Ishikawa (cell line): Measurements from ENCODE around the gene FDPS.

Experiments
- CEBPB ChIP-seq: IDR thresholded peaks from 2 replicates; pipeline ENCODE4 v1.6.1; 2012
- CREB1 ChIP-seq: IDR thresholded peaks from 2 replicates; pipeline ENCODE4 v1.6.1; 2012; ENCODE audit warnings: low read depth
- EGR1 ChIP-seq: IDR thresholded peaks from 2 replicates; pipeline ENCODE4 v1.6.1; 2012
- EP300 ChIP-seq: IDR thresholded peaks from 2 replicates; pipeline ENCODE4 v1.6.1; 2012; ENCODE audit warnings: borderline replicate concordance
- FOXM1 ChIP-seq: IDR thresholded peaks from 2 replicates; pipeline ENCODE4 v1.6.1; 2012; ENCODE audit warnings: low read depth, borderline replicate concordance
- MAX ChIP-seq: IDR thresholded peaks from 2 replicates; pipeline ENCODE4 v1.6.1; 2012
- NFIC ChIP-seq: IDR thresholded peaks from 2 replicates; pipeline ENCODE4 v1.6.1; 2012
- RAD21 ChIP-seq: IDR thresholded peaks from 2 replicates; pipeline ENCODE4 v1.6.1; 2012; ENCODE audit warnings: low read depth
- TAF1 ChIP-seq: IDR thresholded peaks from 2 replicates; pipeline ENCODE4 v1.6.1; 2012; ENCODE audit warnings: low read depth, mild to moderate bottlenecking
- TCF12 ChIP-seq: IDR thresholded peaks from 2 replicates; pipeline ENCODE4 v1.6.1; 2012; ENCODE audit warnings: low read depth
- TEAD4 ChIP-seq: IDR thresholded peaks from 2 replicates; pipeline ENCODE4 v1.6.1; 2012
- YY1 ChIP-seq: IDR thresholded peaks from 2 replicates; pipeline ENCODE4 v1.6.1; 2012; ENCODE audit warnings: low read depth
- ZBTB7A ChIP-seq: IDR thresholded peaks from 2 replicates; pipeline ENCODE4 v1.6.1; 2012; ENCODE audit warnings: low read depth
- TF ChIP-seq, protein P1 (sequence below): IDR thresholded peaks from 2 replicates; pipeline ENCODE4 v1.6.1; 2012; ENCODE audit warnings: low read depth, mild to moderate bottlenecking
- TF ChIP-seq, protein P2 (sequence below): IDR thresholded peaks from 2 replicates; pipeline ENCODE4 v1.6.1; 2012

Gene FDPS

GRCh38 chr1:155308493-155309422 is at the start of gene FDPS:
Gene FDPS (plus strand): TSS chr1:155308866. CDS start chr1:155309790, 924 bp downstream.
- TF ChIP-seq, protein P1, sequence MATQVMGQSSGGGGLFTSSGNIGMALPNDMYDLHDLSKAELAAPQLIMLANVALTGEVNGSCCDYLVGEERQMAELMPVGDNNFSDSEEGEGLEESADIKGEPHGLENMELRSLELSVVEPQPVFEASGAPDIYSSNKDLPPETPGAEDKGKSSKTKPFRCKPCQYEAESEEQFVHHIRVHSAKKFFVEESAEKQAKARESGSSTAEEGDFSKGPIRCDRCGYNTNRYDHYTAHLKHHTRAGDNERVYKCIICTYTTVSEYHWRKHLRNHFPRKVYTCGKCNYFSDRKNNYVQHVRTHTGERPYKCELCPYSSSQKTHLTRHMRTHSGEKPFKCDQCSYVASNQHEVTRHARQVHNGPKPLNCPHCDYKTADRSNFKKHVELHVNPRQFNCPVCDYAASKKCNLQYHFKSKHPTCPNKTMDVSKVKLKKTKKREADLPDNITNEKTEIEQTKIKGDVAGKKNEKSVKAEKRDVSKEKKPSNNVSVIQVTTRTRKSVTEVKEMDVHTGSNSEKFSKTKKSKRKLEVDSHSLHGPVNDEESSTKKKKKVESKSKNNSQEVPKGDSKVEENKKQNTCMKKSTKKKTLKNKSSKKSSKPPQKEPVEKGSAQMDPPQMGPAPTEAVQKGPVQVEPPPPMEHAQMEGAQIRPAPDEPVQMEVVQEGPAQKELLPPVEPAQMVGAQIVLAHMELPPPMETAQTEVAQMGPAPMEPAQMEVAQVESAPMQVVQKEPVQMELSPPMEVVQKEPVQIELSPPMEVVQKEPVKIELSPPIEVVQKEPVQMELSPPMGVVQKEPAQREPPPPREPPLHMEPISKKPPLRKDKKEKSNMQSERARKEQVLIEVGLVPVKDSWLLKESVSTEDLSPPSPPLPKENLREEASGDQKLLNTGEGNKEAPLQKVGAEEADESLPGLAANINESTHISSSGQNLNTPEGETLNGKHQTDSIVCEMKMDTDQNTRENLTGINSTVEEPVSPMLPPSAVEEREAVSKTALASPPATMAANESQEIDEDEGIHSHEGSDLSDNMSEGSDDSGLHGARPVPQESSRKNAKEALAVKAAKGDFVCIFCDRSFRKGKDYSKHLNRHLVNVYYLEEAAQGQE: 0 out of 2 replicates have a peak, but pooled peaks have one; percentile 19
- no peak for TF ChIP-seq ZBTB7A
- TF ChIP-seq YY1: peak; percentile 62; the same call in 1 of the 2 replicates
- no peak for TF ChIP-seq RAD21
- peak; percentile 74 for TF ChIP-seq TCF12
- peak; percentile 51; the same call in 1 of the 2 replicates for TF ChIP-seq EP300
- peak; percentile 87 for TF ChIP-seq MAX
- TF ChIP-seq NFIC: peak; percentile 54
- no peak for TF ChIP-seq CEBPB
- TF ChIP-seq, protein P2, sequence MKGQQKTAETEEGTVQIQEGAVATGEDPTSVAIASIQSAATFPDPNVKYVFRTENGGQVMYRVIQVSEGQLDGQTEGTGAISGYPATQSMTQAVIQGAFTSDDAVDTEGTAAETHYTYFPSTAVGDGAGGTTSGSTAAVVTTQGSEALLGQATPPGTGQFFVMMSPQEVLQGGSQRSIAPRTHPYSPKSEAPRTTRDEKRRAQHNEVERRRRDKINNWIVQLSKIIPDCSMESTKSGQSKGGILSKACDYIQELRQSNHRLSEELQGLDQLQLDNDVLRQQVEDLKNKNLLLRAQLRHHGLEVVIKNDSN: peak; percentile 88
- TF ChIP-seq CREB1: peak; percentile 94
- 0 out of 2 replicates have a peak, but pooled peaks have one; percentile 8 for TF ChIP-seq FOXM1
- TF ChIP-seq TAF1: peak; percentile 83

DNA sequence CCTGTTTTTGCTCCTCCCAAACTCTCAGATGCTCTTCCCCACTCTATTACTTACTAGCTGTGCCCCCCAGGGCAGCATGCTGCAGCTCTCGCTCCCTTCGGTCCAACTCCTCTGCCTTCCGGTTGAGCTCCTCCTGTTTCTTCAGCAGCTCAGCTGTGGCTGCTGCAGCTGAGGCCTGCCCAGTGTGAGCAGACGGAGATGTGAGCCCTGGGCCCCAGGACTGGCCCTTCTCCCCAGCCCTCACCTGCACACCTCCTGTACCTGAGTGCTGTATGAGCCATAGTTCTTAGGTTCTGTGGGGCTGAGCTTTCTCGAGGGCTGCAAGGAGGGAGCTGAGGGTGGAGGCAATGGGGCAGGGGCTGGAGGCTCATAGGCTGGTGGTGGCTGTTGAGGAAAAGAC is 48.4 kb upstream of the FDPS start:
- no peak for TF ChIP-seq TEAD4

GRCh38 chr1:155261493-155261851 is 47.2 kb upstream of the FDPS start:
- TF ChIP-seq, protein P2: no peak
- TF ChIP-seq TEAD4 (no peak), YY1 (no peak)

DNA sequence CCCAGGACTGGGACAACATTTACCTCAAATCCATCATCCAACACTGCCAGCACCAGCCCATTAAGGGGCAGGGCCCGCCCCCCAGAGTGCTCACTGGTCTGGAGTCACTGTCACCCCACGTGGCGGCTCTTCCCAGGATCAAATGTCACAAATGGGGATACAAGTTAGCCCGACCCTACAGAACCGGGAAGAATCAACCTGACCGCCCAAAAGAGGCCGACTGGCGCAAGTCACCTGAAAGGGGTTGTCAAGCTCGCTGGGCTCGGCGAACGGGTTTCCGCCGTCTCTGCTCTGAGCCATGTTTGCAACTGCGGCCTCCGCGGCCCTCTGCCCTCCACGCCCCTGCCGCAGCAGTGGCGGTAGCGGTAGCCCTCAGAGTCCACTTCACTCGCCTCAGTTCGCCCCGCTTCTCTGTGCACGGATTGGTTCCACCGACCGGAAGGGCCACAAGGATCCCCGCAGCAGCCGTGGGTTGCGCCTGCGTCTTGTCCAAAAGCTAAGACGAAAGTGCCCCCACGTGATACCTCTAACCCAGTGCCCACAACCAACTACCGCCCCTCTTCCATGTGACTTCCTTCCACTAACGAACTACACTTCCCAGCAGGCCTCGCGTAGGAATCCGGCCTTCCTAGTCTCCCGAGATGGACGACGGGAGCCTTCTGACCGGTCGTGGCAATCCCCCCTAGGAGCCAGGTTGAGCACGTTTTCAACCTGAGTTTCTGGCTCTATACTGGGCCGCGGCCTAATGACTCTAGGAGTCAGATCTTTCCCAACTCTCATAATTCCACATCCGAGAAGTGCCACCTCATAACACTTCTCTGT is 46.6 kb upstream of the FDPS start, which contains the start of gene SCAMP3:
SCAMP3 (minus strand) TSS at position 509 of the 822 bp plus-strand sequence; CDS start at position 300, 209 bp downstream.
- peak; percentile 91 for TF ChIP-seq MAX
- peak; percentile 53; the same call in 1 of the 2 replicates for TF ChIP-seq CREB1
- TF ChIP-seq RAD21: 0 out of 2 replicates have a peak, but pooled peaks have one; percentile 3
- TF ChIP-seq, protein P1: no peak
- TF ChIP-seq FOXM1: 0 out of 2 replicates have a peak, but pooled peaks have one; percentile 12
- peak; percentile 30; the same call in 1 of the 2 replicates for TF ChIP-seq EP300
- TF ChIP-seq TCF12: peak; percentile 67
- TF ChIP-seq, protein P2: peak; percentile 99
- TF ChIP-seq NFIC: no peak
- TF ChIP-seq ZBTB7A: no peak
- no peak for TF ChIP-seq EGR1
- no peak for TF ChIP-seq CEBPB
- TF ChIP-seq YY1: peak; percentile 64; the same call in 1 of the 2 replicates
- peak; percentile 61 for TF ChIP-seq TAF1
- peak; percentile 81 for TF ChIP-seq TEAD4

DNA sequence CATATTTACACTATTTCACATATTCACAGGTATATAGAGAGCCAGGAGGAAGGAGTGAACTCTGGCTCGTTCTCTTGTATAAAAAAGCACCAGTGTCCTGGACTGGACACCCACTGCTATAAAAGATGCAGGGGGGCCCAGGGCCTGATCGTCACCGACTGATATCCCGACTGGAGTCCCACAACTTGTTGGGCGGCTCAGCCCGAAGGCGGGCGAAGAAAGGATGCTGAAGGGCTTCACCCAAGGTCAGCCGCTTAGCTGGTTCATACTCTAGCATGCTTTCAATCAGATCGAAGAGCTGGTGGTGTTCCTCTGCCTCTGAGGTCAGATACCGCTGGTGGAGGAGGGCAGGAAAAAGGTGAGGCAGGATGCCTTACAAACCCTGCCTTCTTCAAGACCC is 45.6 kb upstream of the FDPS start:
- TF ChIP-seq CEBPB: no peak
- no peak for TF ChIP-seq ZBTB7A
